Measurements from ENCODE around the gene CCDC167.
A peak's percentile ranks its signal among the peaks of the same experiment; 100 is the strongest.

The CCDC167 gene

GRCh38 chr6:37482606-37483251 is 17.0 kb downstream of the CCDC167 start:
- Histone ChIP-seq H3K27me3 (no peaks in the 10 kb centered on the region), H3K36me3 (peaks cover 26% of the 10 kb centered on the region), H3K4me3 (ENCODE audit: low read depth, low read length) (no peak overlapping the region), H3K4me1 (peaks cover 23% of the 10 kb centered on the region), H3K9me3 (no peaks in the 10 kb centered on the region)
- no peak for DNase-seq
- no peak for TF ChIP-seq CTCF (IDR thresholded peaks at IDR 0.05; ENCODE audit: low read depth, low read length)

- peak; percentile 69 for DNase-seq
Observed at GRCh38 chr6:37481711-37482605, 17.7 kb downstream of the CCDC167 start.

GRCh38 chr6:37480951-37481534 is 18.6 kb downstream of the CCDC167 start:
- H3K27me3 ChIP-seq = no peaks in the 10 kb centered on the region
- H3K4me1 ChIP-seq = peaks cover 23% of the 10 kb centered on the region
- no peak overlapping the region for H3K4me3 ChIP-seq (ENCODE audit: low read depth, low read length)
- no peak for DNase-seq
- H3K9me3 ChIP-seq = no peaks in the 10 kb centered on the region
- peaks cover 28% of the 10 kb centered on the region for H3K36me3 ChIP-seq
- TF ChIP-seq CTCF (IDR thresholded peaks at IDR 0.05; ENCODE audit: low read depth, low read length) = no peak

More at GRCh38 chr6:37481711-37482605, 17.7 kb downstream of the CCDC167 start:
- Histone ChIP-seq H3K36me3 (peaks cover 28% of the 10 kb centered on the region), H3K4me3 (ENCODE audit: low read depth, low read length) (no peak overlapping the region), H3K4me1 (peaks cover 23% of the 10 kb centered on the region), H3K9me3 (no peaks in the 10 kb centered on the region), H3K27me3 (no peaks in the 10 kb centered on the region)
- no peak for TF ChIP-seq CTCF (IDR thresholded peaks at IDR 0.05; ENCODE audit: low read depth, low read length)

GRCh38 chr6:37480118-37480736 is 19.5 kb downstream of the CCDC167 start:
- H3K36me3 ChIP-seq = peaks cover 30% of the 10 kb centered on the region
- no peak overlapping the region for H3K4me3 ChIP-seq (ENCODE audit: low read depth, low read length)
- H3K4me1 ChIP-seq = peaks cover 21% of the 10 kb centered on the region
- no peaks in the 10 kb centered on the region for H3K27me3 ChIP-seq
- no peak for TF ChIP-seq CTCF (IDR thresholded peaks at IDR 0.05; ENCODE audit: low read depth, low read length)
- DNase-seq = no peak
- no peaks in the 10 kb centered on the region for H3K9me3 ChIP-seq

- H3K9me3 ChIP-seq = no peaks in the 10 kb centered on the region
- H3K36me3 ChIP-seq = peaks cover 39% of the 10 kb centered on the region
Observed at GRCh38 chr6:37479266-37479854, 20.3 kb downstream of the CCDC167 start.

More at GRCh38 chr6:37479266-37479854, 20.3 kb downstream of the CCDC167 start:
- Histone ChIP-seq H3K4me1 (peaks cover 16% of the 10 kb centered on the region), H3K27me3 (no peaks in the 10 kb centered on the region), H3K4me3 (ENCODE audit: low read depth, low read length) (no peak overlapping the region)
- TF ChIP-seq CTCF (IDR thresholded peaks at IDR 0.05; ENCODE audit: low read depth, low read length) = no peak
- no peak for DNase-seq
